H9 (cell line): Measurements from ENCODE around the gene AADAC. TPM values are rescaled to one million over a fixed set of nuclear protein-coding genes. Genes with fewer than 3 reads are reported as not detected.

Source experiments
- DNase-seq: peaks from one replicate; pipeline ENCODE4 v3.0.0-alpha.2; 2017
- H2AFZ ChIP-seq: one replicate; pipeline ENCODE4 v1.6.1; 2013; ENCODE audit warnings: mild to moderate bottlenecking, low read length, control low read depth, moderate library complexity
- H2AK5ac ChIP-seq: 2 replicates; pipeline ENCODE4 v1.6.1; 2013; ENCODE audit warnings: low read length, control low read depth, mixed read lengths; ENCODE audit not compliant: insufficient read length
- H2BK120ac ChIP-seq: one replicate; pipeline ENCODE4 v1.6.1; 2013; ENCODE audit warnings: low read depth, mild to moderate bottlenecking, low read length, control low read depth, inconsistent platforms; ENCODE audit not compliant: poor library complexity, severe bottlenecking
- H2BK12ac ChIP-seq: 2 replicates; pipeline ENCODE4 v1.6.1; 2013; ENCODE audit warnings: low read length, control low read depth, mixed read lengths, low read depth; ENCODE audit not compliant: insufficient read length
- H2BK15ac ChIP-seq: 2 replicates; pipeline ENCODE4 v1.6.1; 2013; ENCODE audit warnings: low read depth, low read length, control low read depth
- H2BK20ac ChIP-seq: one replicate; pipeline ENCODE4 v1.6.1; 2013; ENCODE audit warnings: low read depth, mild to moderate bottlenecking, low read length, control low read depth, inconsistent platforms; ENCODE audit not compliant: poor library complexity, severe bottlenecking
- H2BK5ac ChIP-seq: 2 replicates; pipeline ENCODE4 v1.6.1; 2013; ENCODE audit warnings: low read length, control low read depth, mixed read lengths; ENCODE audit not compliant: insufficient read length
- H3K14ac ChIP-seq: 2 replicates; pipeline ENCODE4 v1.6.1; 2013; ENCODE audit warnings: low read length, control low read depth; ENCODE audit not compliant: insufficient read depth
- H3K18ac ChIP-seq: 2 replicates; pipeline ENCODE4 v1.6.1; 2013; ENCODE audit warnings: low read depth, mild to moderate bottlenecking, mixed read lengths, low read length, control low read depth; ENCODE audit not compliant: insufficient read length
- H3K23ac ChIP-seq: 2 replicates; pipeline ENCODE4 v1.6.1; 2013; ENCODE audit warnings: low read length, control low read depth, mixed read lengths, low read depth; ENCODE audit not compliant: insufficient read length
- H3K23me2 ChIP-seq: 2 replicates; pipeline ENCODE4 v1.6.1; 2013; ENCODE audit warnings: low read depth, mild to moderate bottlenecking, mixed read lengths, low read length, control low read depth; ENCODE audit not compliant: insufficient read length, poor library complexity, severe bottlenecking
- H3K27ac ChIP-seq: 2 replicates; pipeline ENCODE4 v1.5.1; 2013; ENCODE audit warnings: low read length, control low read depth, mixed read lengths, low read depth; ENCODE audit not compliant: insufficient read length
- H3K27me3 ChIP-seq: 2 replicates; pipeline ENCODE4 v1.6.1; 2013; ENCODE audit warnings: low read length, control low read depth, inconsistent platforms; ENCODE audit not compliant: insufficient read depth
- H3K4ac ChIP-seq: 2 replicates; pipeline ENCODE4 v1.6.1; 2013; ENCODE audit warnings: low read depth, mild to moderate bottlenecking, control low read depth, inconsistent platforms, low read length, moderate library complexity
- H3K4me1 ChIP-seq: 2 replicates; pipeline ENCODE4 v1.6.1; 2013; ENCODE audit warnings: low read length, control low read depth, inconsistent platforms; ENCODE audit not compliant: insufficient read depth
- H3K4me2 ChIP-seq: 2 replicates; pipeline ENCODE4 v1.6.1; 2013; ENCODE audit warnings: low read length, control low read depth, mixed read lengths; ENCODE audit not compliant: insufficient read length, insufficient read depth
- H3K56ac ChIP-seq: 2 replicates; pipeline ENCODE4 v1.6.1; 2013; ENCODE audit warnings: low read depth, mild to moderate bottlenecking, mixed read lengths, low read length, control low read depth; ENCODE audit not compliant: insufficient read length
- H3K79me1 ChIP-seq: 2 replicates; pipeline ENCODE4 v1.6.1; 2013; ENCODE audit warnings: low read depth, mild to moderate bottlenecking, moderate library complexity, low read length, control low read depth, inconsistent platforms; ENCODE audit not compliant: insufficient read depth, poor library complexity, severe bottlenecking
- H3K79me2 ChIP-seq: 2 replicates; pipeline ENCODE4 v1.6.1; 2013; ENCODE audit warnings: low read length, control low read depth, inconsistent platforms; ENCODE audit not compliant: insufficient read depth
- H3K9ac ChIP-seq: 2 replicates; pipeline ENCODE4 v1.6.1; 2013; ENCODE audit warnings: low read length, control low read depth, mixed read lengths; ENCODE audit not compliant: insufficient read length; ENCODE audit errors: extremely low read depth
- H3K9me3 ChIP-seq: one replicate; pipeline ENCODE4 v1.6.1; 2013; ENCODE audit warnings: low read depth, low read length, inconsistent platforms; ENCODE audit not compliant: control insufficient read depth
- H3T11ph ChIP-seq: one replicate; pipeline ENCODE4 v1.6.1; 2013; ENCODE audit warnings: mild to moderate bottlenecking, low read length, control low read depth, inconsistent platforms
- H4K20me1 ChIP-seq: one replicate; pipeline ENCODE4 v1.6.1; 2013; ENCODE audit not compliant: control insufficient read depth, insufficient read length, insufficient read depth
- H4K5ac ChIP-seq: 2 replicates; pipeline ENCODE4 v1.6.1; 2013; ENCODE audit warnings: low read depth, mild to moderate bottlenecking, mixed read lengths, low read length, control low read depth; ENCODE audit not compliant: insufficient read length
- H4K8ac ChIP-seq: replicated peaks from 2 replicates; pipeline ENCODE4 v1.6.1; 2013; ENCODE audit warnings: low read length, control low read depth, mixed read lengths, low read depth; ENCODE audit not compliant: insufficient read length
- H4K91ac ChIP-seq: 2 replicates; pipeline ENCODE4 v1.6.1; 2013; ENCODE audit warnings: low read depth, mild to moderate bottlenecking, moderate library complexity, mixed read lengths, low read length, control low read depth; ENCODE audit not compliant: insufficient read length
- H3K27ac Mint-ChIP-seq, 3 experiments: 2 replicates in 2 of 3; 3 replicates in 1 of 3; pipeline ENCODE4 v1.8.0; 2020 to 2021; ENCODE audit warnings: mixed read lengths in 3 of 3, mild to moderate bottlenecking in 1 of 3, moderate library complexity in 1 of 3
- H3K27me3 Mint-ChIP-seq: 2 replicates; pipeline ENCODE4 v1.8.0; 2021; ENCODE audit warnings: low read depth, mild to moderate bottlenecking, moderate library complexity, mixed read lengths
- H3K36me3 Mint-ChIP-seq, 3 experiments: 2 replicates in 2 of 3; 3 replicates in 1 of 3; pipeline ENCODE4 v1.8.0; 2020 to 2021; ENCODE audit warnings: low read depth in 3 of 3, mixed read lengths in 3 of 3; ENCODE audit not compliant: insufficient read depth in 1 of 3
- H3K4me1 Mint-ChIP-seq, 2 experiments: 2 replicates each; pipeline ENCODE4 v1.8.0; 2020; ENCODE audit warnings: mixed read lengths in 2 of 2
- H3K4me3 Mint-ChIP-seq, 2 experiments: 2 replicates in 1 of 2; 3 replicates in 1 of 2; pipeline ENCODE4 v1.8.0; 2020 to 2021; ENCODE audit warnings: mild to moderate bottlenecking in 2 of 2, mixed read lengths in 2 of 2, moderate library complexity in 1 of 2
- H3K9me3 Mint-ChIP-seq, 2 experiments: 2 replicates in 1 of 2; 3 replicates in 1 of 2; pipeline ENCODE4 v1.8.0; 2020; ENCODE audit warnings: mild to moderate bottlenecking in 2 of 2, mixed read lengths in 2 of 2, moderate library complexity in 1 of 2
- total RNA-seq: library from RNA; stranded (reverse); gene quantifications from 2 replicates; pipeline ENCODE4 v1.2.1, GENCODE V29; 2021
- TF ChIP-seq, protein P1 (sequence below): fragments of 200-600 bp; sonication (generic); conservative IDR thresholded peaks from 3 replicates; pipeline ENCODE4 v1.8.0; 2021; ENCODE audit warnings: antibody characterized with exemption, mild to moderate bottlenecking

Gene AADAC
- total RNA-seq, 1 experiment from 2014 or later, result not detected

DNA sequence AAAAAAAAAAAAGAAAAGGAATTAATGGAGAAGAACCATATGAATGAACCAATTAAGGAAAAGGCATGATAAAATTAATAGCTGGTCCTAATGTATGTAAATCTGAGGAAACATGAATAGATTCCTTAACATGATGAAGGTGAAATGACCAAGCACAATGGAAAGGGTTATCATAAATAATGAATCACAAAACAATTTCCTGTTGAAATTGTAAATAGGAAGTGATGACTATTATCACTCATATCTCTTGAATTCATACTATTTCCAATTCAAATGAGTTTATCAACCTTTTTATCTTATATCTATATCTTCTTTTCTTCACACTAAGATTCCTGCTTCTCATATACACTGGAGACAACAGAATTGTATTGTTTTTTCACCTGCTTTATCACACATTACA, 48.2 kb upstream of the AADAC start:
- Histone ChIP-seq H3K27ac (no peak overlapping the region), H3K18ac (no peak overlapping the region)
- TF ChIP-seq, protein P1, sequence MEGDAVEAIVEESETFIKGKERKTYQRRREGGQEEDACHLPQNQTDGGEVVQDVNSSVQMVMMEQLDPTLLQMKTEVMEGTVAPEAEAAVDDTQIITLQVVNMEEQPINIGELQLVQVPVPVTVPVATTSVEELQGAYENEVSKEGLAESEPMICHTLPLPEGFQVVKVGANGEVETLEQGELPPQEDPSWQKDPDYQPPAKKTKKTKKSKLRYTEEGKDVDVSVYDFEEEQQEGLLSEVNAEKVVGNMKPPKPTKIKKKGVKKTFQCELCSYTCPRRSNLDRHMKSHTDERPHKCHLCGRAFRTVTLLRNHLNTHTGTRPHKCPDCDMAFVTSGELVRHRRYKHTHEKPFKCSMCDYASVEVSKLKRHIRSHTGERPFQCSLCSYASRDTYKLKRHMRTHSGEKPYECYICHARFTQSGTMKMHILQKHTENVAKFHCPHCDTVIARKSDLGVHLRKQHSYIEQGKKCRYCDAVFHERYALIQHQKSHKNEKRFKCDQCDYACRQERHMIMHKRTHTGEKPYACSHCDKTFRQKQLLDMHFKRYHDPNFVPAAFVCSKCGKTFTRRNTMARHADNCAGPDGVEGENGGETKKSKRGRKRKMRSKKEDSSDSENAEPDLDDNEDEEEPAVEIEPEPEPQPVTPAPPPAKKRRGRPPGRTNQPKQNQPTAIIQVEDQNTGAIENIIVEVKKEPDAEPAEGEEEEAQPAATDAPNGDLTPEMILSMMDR, result no peak

More for the DNA sequence above, 48.2 kb upstream of the AADAC start:
- Mint-ChIP-seq H3K36me3 (no peaks in the 10 kb centered on the region), H3K27me3 (no peaks in the 10 kb centered on the region), H3K9me3 (peaks cover 0 to 3% of the 10 kb centered on the region in 2 experiments; a peak in 2 of 5 replicates), H3K4me1 (0 out of 4 replicates have a peak, but pooled peaks cover 0 to 3% of the 10 kb centered on the region in 2 experiments), H3K27ac (no peak overlapping the region), H3K4me3 (no peak overlapping the region)
- H3K23ac ChIP-seq, result no peak overlapping the region
- no peak for DNase-seq
- no peak overlapping the region for H2BK120ac ChIP-seq
- no peak overlapping the region for H3K4me2 ChIP-seq
- no peaks in the 10 kb centered on the region for H3K79me1 ChIP-seq
- no peaks in the 10 kb centered on the region for H3K4me1 ChIP-seq
- no peak overlapping the region for H4K8ac ChIP-seq
- H4K20me1 ChIP-seq, result no peaks in the 10 kb centered on the region
- no peak overlapping the region for H2BK12ac ChIP-seq
- H3T11ph ChIP-seq, result no peak overlapping the region
- H3K23me2 ChIP-seq, result no peaks in the 10 kb centered on the region
- H3K9me3 ChIP-seq, result no peaks in the 10 kb centered on the region
- H2BK5ac ChIP-seq, result no peak overlapping the region
- no peak overlapping the region for H4K5ac ChIP-seq
- no peak overlapping the region for H4K91ac ChIP-seq
- no peak overlapping the region for H3K9ac ChIP-seq
- no peak overlapping the region for H3K14ac ChIP-seq
- no peak overlapping the region for H3K4ac ChIP-seq
- H2AK5ac ChIP-seq, result no peak overlapping the region
- no peaks in the 10 kb centered on the region for H3K79me2 ChIP-seq
- H2BK15ac ChIP-seq, result no peak overlapping the region
- no peak overlapping the region for H2BK20ac ChIP-seq
- H3K27me3 ChIP-seq, result no peaks in the 10 kb centered on the region
- H2AFZ ChIP-seq, result no peak overlapping the region
- no peak overlapping the region for H3K56ac ChIP-seq
